OCI-LY1 (cell line): ENCODE data around the gene GNAS-AS1.

Source experiments
- H2AFZ ChIP-seq: fragments of 200-600 bp; sonication (generic), shearing (Covaris generic); 2 replicates; pipeline ENCODE4 v1.6.0; 2014; ENCODE audit warnings: antibody characterized with exemption, mild to moderate bottlenecking, low read length
- H3F3A ChIP-seq: fragments of 200-600 bp; sonication (generic), shearing (Covaris generic); 2 replicates; pipeline ENCODE4 v1.6.0; 2014; ENCODE audit warnings: mild to moderate bottlenecking, antibody characterized with exemption, low read length, moderate library complexity; ENCODE audit not compliant: insufficient read depth
- H3K27ac ChIP-seq: fragments of 200-600 bp; sonication (generic); 2 replicates; pipeline ENCODE4 v1.5.1; 2014; ENCODE audit warnings: low read length, mixed run types, mild to moderate bottlenecking, low read depth; ENCODE audit not compliant: poor library complexity, severe bottlenecking
- H3K27me3 ChIP-seq: fragments of 200-600 bp; sonication (generic); 2 replicates; pipeline ENCODE4 v1.6.0; 2014; ENCODE audit warnings: antibody characterized with exemption, mild to moderate bottlenecking, low read length, moderate library complexity; ENCODE audit not compliant: insufficient read depth
- H3K36me3 ChIP-seq: fragments of 200-600 bp; sonication (generic); 2 replicates; pipeline ENCODE4 v1.6.1; 2014; ENCODE audit warnings: mild to moderate bottlenecking, antibody characterized with exemption, low read length, moderate library complexity, mixed read lengths; ENCODE audit not compliant: insufficient read depth
- H3K4me1 ChIP-seq: fragments of 200-600 bp; sonication (generic); 2 replicates; pipeline ENCODE4 v1.5.1; 2014; ENCODE audit warnings: mild to moderate bottlenecking, low read length, moderate library complexity; ENCODE audit not compliant: insufficient read depth, severe bottlenecking
- H3K4me2 ChIP-seq: fragments of 200-600 bp; sonication (generic), shearing (Covaris generic); 2 replicates; pipeline ENCODE4 v1.6.1; 2014; ENCODE audit warnings: low read length
- H3K4me3 ChIP-seq: fragments of 200-600 bp; sonication (generic); 2 replicates; pipeline ENCODE4 v1.5.1; 2014; ENCODE audit warnings: low read length, low read depth, mild to moderate bottlenecking, mixed read lengths; ENCODE audit not compliant: poor library complexity, severe bottlenecking
- H3K79me2 ChIP-seq: fragments of 200-600 bp; shearing (Covaris generic); 2 replicates; pipeline ENCODE4 v1.6.1; 2016; ENCODE audit warnings: mixed run types, low read length, mixed read lengths; ENCODE audit not compliant: insufficient read depth
- H3K9ac ChIP-seq: fragments of 200-600 bp; sonication (generic), shearing (Covaris generic); 2 replicates; pipeline ENCODE4 v1.6.1; 2014; ENCODE audit warnings: mild to moderate bottlenecking, low read length, mixed read lengths
- H3K9me2 ChIP-seq: fragments of 200-600 bp; sonication (generic), shearing (Covaris generic); 2 replicates; pipeline ENCODE4 v1.6.1; 2014; ENCODE audit warnings: low read depth, mild to moderate bottlenecking, low read length, mixed read lengths
- H3K9me3 ChIP-seq: fragments of 200-600 bp; shearing (Covaris generic); 2 replicates; pipeline ENCODE4 v1.6.1; 2014; ENCODE audit warnings: low read length, mixed read lengths
- H4K20me1 ChIP-seq: fragments of 200-600 bp; sonication (generic), shearing (Covaris generic); 2 replicates; pipeline ENCODE4 v1.6.0; 2016; ENCODE audit warnings: mild to moderate bottlenecking, low read length; ENCODE audit not compliant: insufficient read depth
- EZH2 ChIP-seq: fragments of 200-600 bp; sonication (generic), shearing (Covaris generic); IDR thresholded peaks from 2 replicates; pipeline ENCODE4 v1.8.0; 2017; ENCODE audit warnings: borderline replicate concordance, mixed run types, mild to moderate bottlenecking, antibody characterized with exemption, low read length, moderate library complexity, mixed read lengths
- TF ChIP-seq, protein P1 (sequence below): fragments of 200-600 bp; sonication (generic), shearing (Covaris generic); IDR thresholded peaks from 2 replicates; pipeline ENCODE4 v1.5.1; 2017; ENCODE audit warnings: mild to moderate bottlenecking, antibody characterized with exemption, low read length, moderate library complexity, mixed read lengths

Gene GNAS-AS1

DNA sequence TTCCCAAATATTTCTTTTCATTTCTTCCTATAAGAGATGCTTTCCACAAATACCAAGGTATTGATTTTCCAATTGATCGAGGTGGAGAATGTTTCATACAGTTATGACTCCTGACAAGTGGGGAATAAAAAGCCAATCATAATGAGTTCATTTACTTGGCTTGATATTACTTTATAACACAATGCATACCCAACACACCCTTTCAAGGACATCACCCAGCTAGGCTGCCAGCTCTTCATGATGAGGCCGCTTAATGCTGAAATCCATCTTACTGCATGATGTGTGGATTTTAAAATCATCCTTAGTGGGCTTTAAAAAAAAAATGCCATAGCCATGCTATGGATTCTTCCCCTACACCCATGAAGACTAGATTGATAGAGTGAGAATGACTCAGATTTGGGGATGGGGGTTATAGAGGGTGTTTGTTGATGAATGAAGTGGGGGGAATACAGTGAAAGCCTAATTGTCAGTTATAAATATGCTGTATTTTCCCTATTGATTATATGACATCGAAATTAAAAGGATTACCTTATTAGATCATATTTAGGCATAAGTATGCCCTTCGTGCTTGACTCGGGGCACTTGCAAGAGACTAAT is 75.9 kb downstream of the GNAS-AS1 start:
- no peaks in the 10 kb centered on the region for H3K79me2 ChIP-seq
- H3K9me3 ChIP-seq, result no peaks in the 10 kb centered on the region
- TF ChIP-seq, protein P1, sequence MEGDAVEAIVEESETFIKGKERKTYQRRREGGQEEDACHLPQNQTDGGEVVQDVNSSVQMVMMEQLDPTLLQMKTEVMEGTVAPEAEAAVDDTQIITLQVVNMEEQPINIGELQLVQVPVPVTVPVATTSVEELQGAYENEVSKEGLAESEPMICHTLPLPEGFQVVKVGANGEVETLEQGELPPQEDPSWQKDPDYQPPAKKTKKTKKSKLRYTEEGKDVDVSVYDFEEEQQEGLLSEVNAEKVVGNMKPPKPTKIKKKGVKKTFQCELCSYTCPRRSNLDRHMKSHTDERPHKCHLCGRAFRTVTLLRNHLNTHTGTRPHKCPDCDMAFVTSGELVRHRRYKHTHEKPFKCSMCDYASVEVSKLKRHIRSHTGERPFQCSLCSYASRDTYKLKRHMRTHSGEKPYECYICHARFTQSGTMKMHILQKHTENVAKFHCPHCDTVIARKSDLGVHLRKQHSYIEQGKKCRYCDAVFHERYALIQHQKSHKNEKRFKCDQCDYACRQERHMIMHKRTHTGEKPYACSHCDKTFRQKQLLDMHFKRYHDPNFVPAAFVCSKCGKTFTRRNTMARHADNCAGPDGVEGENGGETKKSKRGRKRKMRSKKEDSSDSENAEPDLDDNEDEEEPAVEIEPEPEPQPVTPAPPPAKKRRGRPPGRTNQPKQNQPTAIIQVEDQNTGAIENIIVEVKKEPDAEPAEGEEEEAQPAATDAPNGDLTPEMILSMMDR, result no peak
- H3K9ac ChIP-seq, result no peak overlapping the region
- H3K4me1 ChIP-seq, result no peaks in the 10 kb centered on the region
- no peak overlapping the region for H3K27ac ChIP-seq
- H3K36me3 ChIP-seq, result no peaks in the 10 kb centered on the region
- no peak overlapping the region for H2AFZ ChIP-seq
- H3K27me3 ChIP-seq, result no peaks in the 10 kb centered on the region
- no peak overlapping the region for H3K4me2 ChIP-seq
- no peak overlapping the region for H3K4me3 ChIP-seq
- H4K20me1 ChIP-seq, result no peaks in the 10 kb centered on the region
- H3F3A ChIP-seq, result no peaks in the 10 kb centered on the region
- H3K9me2 ChIP-seq, result no peaks in the 10 kb centered on the region

DNA sequence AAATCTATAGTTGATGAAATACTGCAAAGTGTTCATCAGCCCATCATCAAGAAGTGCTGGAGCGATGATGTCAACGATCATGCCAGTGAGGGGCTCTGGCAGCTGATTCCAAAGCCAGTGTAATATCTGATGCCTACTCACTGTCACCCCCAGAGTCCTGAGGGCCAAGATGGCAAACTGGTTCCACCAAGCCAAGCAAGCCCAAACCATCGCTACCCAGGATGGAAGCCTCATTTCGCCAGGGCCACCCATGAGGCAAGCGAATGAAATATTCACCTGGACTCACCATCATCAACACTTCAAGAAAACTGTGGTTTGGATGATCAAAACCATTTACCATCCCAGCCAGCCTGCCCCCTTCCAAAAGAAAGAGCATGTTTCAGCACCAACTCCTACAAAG is 76.5 kb downstream of the GNAS-AS1 start:
- H3K27ac ChIP-seq, result no peak overlapping the region
- H3K9me2 ChIP-seq, result no peaks in the 10 kb centered on the region
- no peak overlapping the region for H3K4me2 ChIP-seq
- H3K9me3 ChIP-seq, result no peaks in the 10 kb centered on the region
- no peaks in the 10 kb centered on the region for H4K20me1 ChIP-seq
- H3K4me1 ChIP-seq, result no peaks in the 10 kb centered on the region
- H3K79me2 ChIP-seq, result no peaks in the 10 kb centered on the region
- H3K27me3 ChIP-seq, result no peaks in the 10 kb centered on the region
- TF ChIP-seq EZH2, result no peak
- TF ChIP-seq, protein P1, result no peak
- H3K4me3 ChIP-seq, result no peak overlapping the region
- no peak overlapping the region for H3K9ac ChIP-seq
- no peak overlapping the region for H2AFZ ChIP-seq
- no peaks in the 10 kb centered on the region for H3F3A ChIP-seq
- H3K36me3 ChIP-seq, result no peaks in the 10 kb centered on the region

DNA sequence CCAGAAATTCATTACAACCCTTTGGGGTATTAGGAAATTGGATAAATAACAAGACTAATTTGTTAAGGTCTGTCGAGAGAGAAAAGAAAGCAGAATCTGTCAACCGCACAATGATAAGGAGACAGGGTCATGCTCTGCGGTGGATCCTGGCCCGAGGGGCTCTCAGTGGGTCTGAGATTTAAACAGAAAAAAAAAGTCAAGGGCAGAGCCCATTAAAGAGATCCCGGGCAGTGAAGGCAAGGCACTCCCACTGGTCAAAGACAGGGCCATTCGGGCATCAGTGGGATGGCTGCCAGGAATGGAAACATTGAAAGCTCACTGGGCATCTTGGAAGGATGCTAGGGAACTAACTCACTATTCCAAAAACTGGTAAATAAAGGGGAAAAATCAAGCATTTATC is 77.9 kb downstream of the GNAS-AS1 start:
- H3K4me3 ChIP-seq, result no peak overlapping the region
- H4K20me1 ChIP-seq, result no peaks in the 10 kb centered on the region

More for the DNA sequence above, 77.9 kb downstream of the GNAS-AS1 start:
- no peak overlapping the region for H3K9ac ChIP-seq
- H3K9me2 ChIP-seq, result no peaks in the 10 kb centered on the region
- no peak overlapping the region for H3K27ac ChIP-seq
- H3K79me2 ChIP-seq, result no peaks in the 10 kb centered on the region
- H3K9me3 ChIP-seq, result no peaks in the 10 kb centered on the region
- H3K27me3 ChIP-seq, result no peaks in the 10 kb centered on the region
- TF ChIP-seq EZH2, result no peak
- TF ChIP-seq, protein P1, result no peak
- H3K4me2 ChIP-seq, result no peak overlapping the region
- no peaks in the 10 kb centered on the region for H3K36me3 ChIP-seq
- no peak overlapping the region for H2AFZ ChIP-seq
- no peaks in the 10 kb centered on the region for H3F3A ChIP-seq
- no peaks in the 10 kb centered on the region for H3K4me1 ChIP-seq
